ENCODE data around the gene ARHGEF38.

- no peak for TF ChIP-seq CTCF (IDR thresholded peaks at IDR 0.05; ENCODE audit: low read length)
- no peak for TF ChIP-seq EZH2 (IDR thresholded peaks at IDR 0.05; ENCODE audit: borderline replicate concordance, low read length)
Measured at GRCh38 chr4:105599932-105600655, 47.7 kb downstream of the ARHGEF38 start.

Measured in OCI-LY1 (cell line).